ENCODE data around the gene SPECC1L. TPM values are rescaled to one million over a fixed set of nuclear protein-coding genes. Genes with fewer than 3 reads are reported as not detected.

SPECC1L gene
- total and polyA plus RNA-seq, 2 of the 8 experiments (the other 6 are each of a cell fraction or from before 2014, with no cell fraction given) = 15.7 to 61.6 TPM

DNA sequence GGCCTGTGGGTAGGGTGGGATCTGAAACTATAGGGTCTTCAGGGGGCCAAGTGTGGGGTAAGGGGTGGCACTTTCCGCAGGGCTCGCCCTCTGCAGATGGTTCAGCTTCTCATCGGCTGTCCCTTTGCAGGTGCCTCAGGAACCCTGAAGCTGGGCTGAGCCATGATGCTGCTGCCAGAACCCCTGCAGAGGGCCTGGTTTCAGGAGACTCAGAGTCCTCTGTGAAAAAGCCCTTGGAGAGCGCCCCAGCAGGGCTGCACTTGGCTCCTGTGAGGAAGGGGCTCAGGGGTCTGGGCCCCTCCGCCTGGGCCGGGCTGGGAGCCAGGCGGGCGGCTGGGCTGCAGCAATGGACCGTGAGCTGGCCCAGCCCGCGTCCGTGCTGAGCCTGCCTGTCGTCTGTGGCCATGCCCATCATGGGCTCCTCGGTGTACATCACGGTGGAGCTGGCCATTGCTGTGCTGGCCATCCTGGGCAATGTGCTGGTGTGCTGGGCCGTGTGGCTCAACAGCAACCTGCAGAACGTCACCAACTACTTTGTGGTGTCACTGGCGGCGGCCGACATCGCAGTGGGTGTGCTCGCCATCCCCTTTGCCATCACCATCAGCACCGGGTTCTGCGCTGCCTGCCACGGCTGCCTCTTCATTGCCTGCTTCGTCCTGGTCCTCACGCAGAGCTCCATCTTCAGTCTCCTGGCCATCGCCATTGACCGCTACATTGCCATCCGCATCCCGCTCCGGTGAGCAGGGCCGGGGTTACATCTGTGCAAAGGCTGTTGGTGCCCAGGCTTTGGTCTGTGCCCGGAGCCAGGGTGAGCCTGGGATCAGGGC lies 162.6 kb downstream of the SPECC1L start (continued):
- TF ChIP-seq, protein P1, sequence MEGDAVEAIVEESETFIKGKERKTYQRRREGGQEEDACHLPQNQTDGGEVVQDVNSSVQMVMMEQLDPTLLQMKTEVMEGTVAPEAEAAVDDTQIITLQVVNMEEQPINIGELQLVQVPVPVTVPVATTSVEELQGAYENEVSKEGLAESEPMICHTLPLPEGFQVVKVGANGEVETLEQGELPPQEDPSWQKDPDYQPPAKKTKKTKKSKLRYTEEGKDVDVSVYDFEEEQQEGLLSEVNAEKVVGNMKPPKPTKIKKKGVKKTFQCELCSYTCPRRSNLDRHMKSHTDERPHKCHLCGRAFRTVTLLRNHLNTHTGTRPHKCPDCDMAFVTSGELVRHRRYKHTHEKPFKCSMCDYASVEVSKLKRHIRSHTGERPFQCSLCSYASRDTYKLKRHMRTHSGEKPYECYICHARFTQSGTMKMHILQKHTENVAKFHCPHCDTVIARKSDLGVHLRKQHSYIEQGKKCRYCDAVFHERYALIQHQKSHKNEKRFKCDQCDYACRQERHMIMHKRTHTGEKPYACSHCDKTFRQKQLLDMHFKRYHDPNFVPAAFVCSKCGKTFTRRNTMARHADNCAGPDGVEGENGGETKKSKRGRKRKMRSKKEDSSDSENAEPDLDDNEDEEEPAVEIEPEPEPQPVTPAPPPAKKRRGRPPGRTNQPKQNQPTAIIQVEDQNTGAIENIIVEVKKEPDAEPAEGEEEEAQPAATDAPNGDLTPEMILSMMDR (IDR thresholded peaks at IDR 0.05; ENCODE audit: control extremely low read depth in 1 of 3, insufficient read depth in 1 of 3, low read depth in 1 of 3, low read length in 3 of 3) = no peak
- no peak for TF ChIP-seq KDM4A (IDR thresholded peaks at IDR 0.05; ENCODE audit: low read depth, low read length, severe bottlenecking)
- TF ChIP-seq, protein P2, sequence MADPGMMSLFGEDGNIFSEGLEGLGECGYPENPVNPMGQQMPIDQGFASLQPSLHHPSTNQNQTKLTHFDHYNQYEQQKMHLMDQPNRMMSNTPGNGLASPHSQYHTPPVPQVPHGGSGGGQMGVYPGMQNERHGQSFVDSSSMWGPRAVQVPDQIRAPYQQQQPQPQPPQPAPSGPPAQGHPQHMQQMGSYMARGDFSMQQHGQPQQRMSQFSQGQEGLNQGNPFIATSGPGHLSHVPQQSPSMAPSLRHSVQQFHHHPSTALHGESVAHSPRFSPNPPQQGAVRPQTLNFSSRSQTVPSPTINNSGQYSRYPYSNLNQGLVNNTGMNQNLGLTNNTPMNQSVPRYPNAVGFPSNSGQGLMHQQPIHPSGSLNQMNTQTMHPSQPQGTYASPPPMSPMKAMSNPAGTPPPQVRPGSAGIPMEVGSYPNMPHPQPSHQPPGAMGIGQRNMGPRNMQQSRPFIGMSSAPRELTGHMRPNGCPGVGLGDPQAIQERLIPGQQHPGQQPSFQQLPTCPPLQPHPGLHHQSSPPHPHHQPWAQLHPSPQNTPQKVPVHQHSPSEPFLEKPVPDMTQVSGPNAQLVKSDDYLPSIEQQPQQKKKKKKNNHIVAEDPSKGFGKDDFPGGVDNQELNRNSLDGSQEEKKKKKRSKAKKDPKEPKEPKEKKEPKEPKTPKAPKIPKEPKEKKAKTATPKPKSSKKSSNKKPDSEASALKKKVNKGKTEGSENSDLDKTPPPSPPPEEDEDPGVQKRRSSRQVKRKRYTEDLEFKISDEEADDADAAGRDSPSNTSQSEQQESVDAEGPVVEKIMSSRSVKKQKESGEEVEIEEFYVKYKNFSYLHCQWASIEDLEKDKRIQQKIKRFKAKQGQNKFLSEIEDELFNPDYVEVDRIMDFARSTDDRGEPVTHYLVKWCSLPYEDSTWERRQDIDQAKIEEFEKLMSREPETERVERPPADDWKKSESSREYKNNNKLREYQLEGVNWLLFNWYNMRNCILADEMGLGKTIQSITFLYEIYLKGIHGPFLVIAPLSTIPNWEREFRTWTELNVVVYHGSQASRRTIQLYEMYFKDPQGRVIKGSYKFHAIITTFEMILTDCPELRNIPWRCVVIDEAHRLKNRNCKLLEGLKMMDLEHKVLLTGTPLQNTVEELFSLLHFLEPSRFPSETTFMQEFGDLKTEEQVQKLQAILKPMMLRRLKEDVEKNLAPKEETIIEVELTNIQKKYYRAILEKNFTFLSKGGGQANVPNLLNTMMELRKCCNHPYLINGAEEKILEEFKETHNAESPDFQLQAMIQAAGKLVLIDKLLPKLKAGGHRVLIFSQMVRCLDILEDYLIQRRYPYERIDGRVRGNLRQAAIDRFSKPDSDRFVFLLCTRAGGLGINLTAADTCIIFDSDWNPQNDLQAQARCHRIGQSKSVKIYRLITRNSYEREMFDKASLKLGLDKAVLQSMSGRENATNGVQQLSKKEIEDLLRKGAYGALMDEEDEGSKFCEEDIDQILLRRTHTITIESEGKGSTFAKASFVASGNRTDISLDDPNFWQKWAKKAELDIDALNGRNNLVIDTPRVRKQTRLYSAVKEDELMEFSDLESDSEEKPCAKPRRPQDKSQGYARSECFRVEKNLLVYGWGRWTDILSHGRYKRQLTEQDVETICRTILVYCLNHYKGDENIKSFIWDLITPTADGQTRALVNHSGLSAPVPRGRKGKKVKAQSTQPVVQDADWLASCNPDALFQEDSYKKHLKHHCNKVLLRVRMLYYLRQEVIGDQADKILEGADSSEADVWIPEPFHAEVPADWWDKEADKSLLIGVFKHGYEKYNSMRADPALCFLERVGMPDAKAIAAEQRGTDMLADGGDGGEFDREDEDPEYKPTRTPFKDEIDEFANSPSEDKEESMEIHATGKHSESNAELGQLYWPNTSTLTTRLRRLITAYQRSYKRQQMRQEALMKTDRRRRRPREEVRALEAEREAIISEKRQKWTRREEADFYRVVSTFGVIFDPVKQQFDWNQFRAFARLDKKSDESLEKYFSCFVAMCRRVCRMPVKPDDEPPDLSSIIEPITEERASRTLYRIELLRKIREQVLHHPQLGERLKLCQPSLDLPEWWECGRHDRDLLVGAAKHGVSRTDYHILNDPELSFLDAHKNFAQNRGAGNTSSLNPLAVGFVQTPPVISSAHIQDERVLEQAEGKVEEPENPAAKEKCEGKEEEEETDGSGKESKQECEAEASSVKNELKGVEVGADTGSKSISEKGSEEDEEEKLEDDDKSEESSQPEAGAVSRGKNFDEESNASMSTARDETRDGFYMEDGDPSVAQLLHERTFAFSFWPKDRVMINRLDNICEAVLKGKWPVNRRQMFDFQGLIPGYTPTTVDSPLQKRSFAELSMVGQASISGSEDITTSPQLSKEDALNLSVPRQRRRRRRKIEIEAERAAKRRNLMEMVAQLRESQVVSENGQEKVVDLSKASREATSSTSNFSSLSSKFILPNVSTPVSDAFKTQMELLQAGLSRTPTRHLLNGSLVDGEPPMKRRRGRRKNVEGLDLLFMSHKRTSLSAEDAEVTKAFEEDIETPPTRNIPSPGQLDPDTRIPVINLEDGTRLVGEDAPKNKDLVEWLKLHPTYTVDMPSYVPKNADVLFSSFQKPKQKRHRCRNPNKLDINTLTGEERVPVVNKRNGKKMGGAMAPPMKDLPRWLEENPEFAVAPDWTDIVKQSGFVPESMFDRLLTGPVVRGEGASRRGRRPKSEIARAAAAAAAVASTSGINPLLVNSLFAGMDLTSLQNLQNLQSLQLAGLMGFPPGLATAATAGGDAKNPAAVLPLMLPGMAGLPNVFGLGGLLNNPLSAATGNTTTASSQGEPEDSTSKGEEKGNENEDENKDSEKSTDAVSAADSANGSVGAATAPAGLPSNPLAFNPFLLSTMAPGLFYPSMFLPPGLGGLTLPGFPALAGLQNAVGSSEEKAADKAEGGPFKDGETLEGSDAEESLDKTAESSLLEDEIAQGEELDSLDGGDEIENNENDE (IDR thresholded peaks at IDR 0.05; ENCODE audit: insufficient replicate concordance, low read length) = no peak
- TF ChIP-seq HDAC2 (IDR thresholded peaks at IDR 0.05; ENCODE audit: borderline replicate concordance in 1 of 2, low read depth in 2 of 2, low read length in 2 of 2) = no peak
- no peak for TF ChIP-seq YY1 (IDR thresholded peaks at IDR 0.05; ENCODE audit: low read depth, low read length)
- TF ChIP-seq POLR2AphosphoS5 (IDR thresholded peaks at IDR 0.05; ENCODE audit: low read depth, low read length) = no peak
- no peak for TF ChIP-seq SP1 (IDR thresholded peaks at IDR 0.05; ENCODE audit: low read depth, low read length)
